Measurements from ENCODE around the gene CRTC2. TPM values are rescaled to one million over a fixed set of nuclear protein-coding genes. Genes with fewer than 3 reads are reported as not detected.
"Not testable (repeated sequence)": the region's sequence is repeated elsewhere in the genome, so short reads cannot be mapped to it uniquely, and the experiment has no call there.

CRTC2 gene
- polyA plus RNA-seq, 2 donors = 17.0 to 36.8 TPM

- peaks cover 0 to 2% of the 10 kb centered on the region in 2 donors for H3K36me3 ChIP-seq (ENCODE audit: control insufficient read depth in 2 of 2, insufficient read depth in 2 of 2, low read length in 1 of 2)
- H3K27me3 ChIP-seq (ENCODE audit: control insufficient read depth in 1 of 2, insufficient read depth in 2 of 2, low read length in 2 of 2) = no peaks in the 10 kb centered on the region
- H3K4me1 ChIP-seq (ENCODE audit: control insufficient read depth in 2 of 2, insufficient read depth in 2 of 2, low read length in 1 of 2) = no peaks in the 10 kb centered on the region
- peak overlapping the region in 1 of 2 donors; percentile 13 for H3K27ac ChIP-seq (ENCODE audit: low read depth in 2 of 2, low read length in 1 of 2)
- H3K4me3 ChIP-seq (ENCODE audit: low read depth in 1 of 2, low read length in 2 of 2) = no peak overlapping the region
- H3K9me3 ChIP-seq (ENCODE audit: control insufficient read depth in 2 of 2, insufficient read depth in 1 of 2, low read depth in 1 of 2, low read length in 1 of 2) = no peaks in the 10 kb centered on the region
- WGBS, 2 donors = 89 to 92% methylated on average over 8 of the region's 8 CpGs
These were observed 29.2 kb upstream of the CRTC2 start for GRCh38 chr1:153987621-153988020.

- Histone ChIP-seq H3K27ac (ENCODE audit: low read depth in 2 of 2, low read length in 1 of 2) (peak within 1 kb of the TSS; percentile 90 to 92), H3K27me3 (ENCODE audit: control insufficient read depth in 1 of 2, insufficient read depth in 2 of 2, low read length in 2 of 2) (no peaks in the 10 kb centered on the region), H3K4me3 (ENCODE audit: low read depth in 1 of 2, low read length in 2 of 2) (peak within 1 kb of the TSS; percentile 56 to 67), H3K9me3 (ENCODE audit: control insufficient read depth in 2 of 2, insufficient read depth in 1 of 2, low read depth in 1 of 2, low read length in 1 of 2) (no peaks in the 10 kb centered on the region), H3K36me3 (ENCODE audit: control insufficient read depth in 2 of 2, insufficient read depth in 2 of 2, low read length in 1 of 2) (peaks cover 0 to 5% of the 10 kb centered on the region in 2 donors), H3K4me1 (ENCODE audit: control insufficient read depth in 2 of 2, insufficient read depth in 2 of 2, low read length in 1 of 2) (no peaks in the 10 kb centered on the region)
- WGBS, 2 donors = 2 to 4% methylated on average over 21 to 32 of the region's 32 CpGs
These were observed 27.7 kb upstream of the CRTC2 start, which contains the start of gene RAB13 for GRCh38 chr1:153985941-153986761. Gene RAB13, minus strand, starts transcription at chr1:153986339. Its CDS starts 103 bp downstream, at chr1:153986236.

GRCh38 chr1:153985341-153985912, 27.0 kb upstream of the CRTC2 start:
- H3K36me3 ChIP-seq (ENCODE audit: control insufficient read depth in 2 of 2, insufficient read depth in 2 of 2, low read length in 1 of 2) = peaks cover 0 to 5% of the 10 kb centered on the region in 2 donors
- 12 to 13% methylated on average over 7 of the region's 7 CpGs for WGBS, 2 donors
- no peaks in the 10 kb centered on the region for H3K9me3 ChIP-seq (ENCODE audit: control insufficient read depth in 2 of 2, insufficient read depth in 1 of 2, low read depth in 1 of 2, low read length in 1 of 2)
- no peaks in the 10 kb centered on the region for H3K4me1 ChIP-seq (ENCODE audit: control insufficient read depth in 2 of 2, insufficient read depth in 2 of 2, low read length in 1 of 2)
- peak overlapping the region; percentile 90 to 91 for H3K27ac ChIP-seq (ENCODE audit: low read depth in 2 of 2, low read length in 1 of 2)
- no peaks in the 10 kb centered on the region for H3K27me3 ChIP-seq (ENCODE audit: control insufficient read depth in 1 of 2, insufficient read depth in 2 of 2, low read length in 2 of 2)
- H3K4me3 ChIP-seq (ENCODE audit: low read depth in 1 of 2, low read length in 2 of 2) = peak overlapping the region; percentile 56 to 67

GRCh38 chr1:153984123-153984894, 25.9 kb upstream of the CRTC2 start:
- Histone ChIP-seq H3K4me1 (ENCODE audit: control insufficient read depth in 2 of 2, insufficient read depth in 2 of 2, low read length in 1 of 2) (no peaks in the 10 kb centered on the region), H3K27ac (ENCODE audit: low read depth in 2 of 2, low read length in 1 of 2) (no peak overlapping the region), H3K9me3 (ENCODE audit: control insufficient read depth in 2 of 2, insufficient read depth in 1 of 2, low read depth in 1 of 2, low read length in 1 of 2) (no peaks in the 10 kb centered on the region), H3K36me3 (ENCODE audit: control insufficient read depth in 2 of 2, insufficient read depth in 2 of 2, low read length in 1 of 2) (peaks cover 0 to 5% of the 10 kb centered on the region in 2 donors), H3K4me3 (ENCODE audit: low read depth in 1 of 2, low read length in 2 of 2) (no peak overlapping the region), H3K27me3 (ENCODE audit: control insufficient read depth in 1 of 2, insufficient read depth in 2 of 2, low read length in 2 of 2) (no peaks in the 10 kb centered on the region)
- WGBS, 2 donors = 67 to 72% methylated on average over 6 of the region's 6 CpGs

GRCh38 chr1:153981735-153982134, 23.3 kb upstream of the CRTC2 start:
- not testable (repeated sequence) for H3K36me3 ChIP-seq (ENCODE audit: control insufficient read depth in 2 of 2, insufficient read depth in 2 of 2, low read length in 1 of 2); H3K4me1 ChIP-seq (ENCODE audit: control insufficient read depth in 2 of 2, insufficient read depth in 2 of 2, low read length in 1 of 2); H3K4me3 ChIP-seq (ENCODE audit: low read depth in 1 of 2, low read length in 2 of 2); H3K27me3 ChIP-seq (ENCODE audit: control insufficient read depth in 1 of 2, insufficient read depth in 2 of 2, low read length in 2 of 2); H3K9me3 ChIP-seq (ENCODE audit: control insufficient read depth in 2 of 2, insufficient read depth in 1 of 2, low read depth in 1 of 2, low read length in 1 of 2); H3K27ac ChIP-seq (ENCODE audit: low read depth in 2 of 2, low read length in 1 of 2)
- WGBS, 2 donors = 84 to 85% methylated on average over 2 of the region's 2 CpGs

GRCh38 chr1:153979091-153979490, 20.7 kb upstream of the CRTC2 start:
- peaks cover 0 to 10% of the 10 kb centered on the region in 2 donors for H3K36me3 ChIP-seq (ENCODE audit: control insufficient read depth in 2 of 2, insufficient read depth in 2 of 2, low read length in 1 of 2)
- WGBS, 2 donors = 91% methylated on average over 12 of the region's 12 CpGs
- not testable (repeated sequence) for H3K4me1 ChIP-seq (ENCODE audit: control insufficient read depth in 2 of 2, insufficient read depth in 2 of 2, low read length in 1 of 2); H3K27me3 ChIP-seq (ENCODE audit: control insufficient read depth in 1 of 2, insufficient read depth in 2 of 2, low read length in 2 of 2); H3K27ac ChIP-seq (ENCODE audit: low read depth in 2 of 2, low read length in 1 of 2); H3K9me3 ChIP-seq (ENCODE audit: control insufficient read depth in 2 of 2, insufficient read depth in 1 of 2, low read depth in 1 of 2, low read length in 1 of 2); H3K4me3 ChIP-seq (ENCODE audit: low read depth in 1 of 2, low read length in 2 of 2)

- H3K9me3 ChIP-seq (ENCODE audit: control insufficient read depth in 2 of 2, insufficient read depth in 1 of 2, low read depth in 1 of 2, low read length in 1 of 2) = no peaks in the 10 kb centered on the region
- H3K36me3 ChIP-seq (ENCODE audit: control insufficient read depth in 2 of 2, insufficient read depth in 2 of 2, low read length in 1 of 2) = peaks cover 6 to 17% of the 10 kb centered on the region in 2 donors
- peak overlapping the region in 1 of 2 donors; percentile 79 for H3K27ac ChIP-seq (ENCODE audit: low read depth in 2 of 2, low read length in 1 of 2)
- 57 to 60% methylated on average over 9 of the region's 9 CpGs for WGBS, 2 donors
- no peaks in the 10 kb centered on the region for H3K4me1 ChIP-seq (ENCODE audit: control insufficient read depth in 2 of 2, insufficient read depth in 2 of 2, low read length in 1 of 2)
- H3K4me3 ChIP-seq (ENCODE audit: low read depth in 1 of 2, low read length in 2 of 2) = peak overlapping the region in 1 of 2 donors; percentile 85
- H3K27me3 ChIP-seq (ENCODE audit: control insufficient read depth in 1 of 2, insufficient read depth in 2 of 2, low read length in 2 of 2) = no peaks in the 10 kb centered on the region
These were observed 20.0 kb upstream of the CRTC2 start for GRCh38 chr1:153978274-153978909.

GRCh38 chr1:153977250-153978240, 19.1 kb upstream of the CRTC2 start, which contains the start of gene JTB:
Gene JTB, minus strand, starts transcription at chr1:153977674. Its CDS starts 422 bp downstream, at chr1:153977252.
- Histone ChIP-seq H3K4me1 (ENCODE audit: control insufficient read depth in 2 of 2, insufficient read depth in 2 of 2, low read length in 1 of 2) (no peaks in the 10 kb centered on the region), H3K4me3 (ENCODE audit: low read depth in 1 of 2, low read length in 2 of 2) (peak within 1 kb of the TSS; percentile 85 to 97), H3K9me3 (ENCODE audit: control insufficient read depth in 2 of 2, insufficient read depth in 1 of 2, low read depth in 1 of 2, low read length in 1 of 2) (no peaks in the 10 kb centered on the region), H3K27ac (ENCODE audit: low read depth in 2 of 2, low read length in 1 of 2) (peak within 1 kb of the TSS; percentile 79 to 94), H3K36me3 (ENCODE audit: control insufficient read depth in 2 of 2, insufficient read depth in 2 of 2, low read length in 1 of 2) (peaks cover 6 to 18% of the 10 kb centered on the region in 2 donors), H3K27me3 (ENCODE audit: control insufficient read depth in 1 of 2, insufficient read depth in 2 of 2, low read length in 2 of 2) (no peaks in the 10 kb centered on the region)
- 0 to 1% methylated on average over 67 to 75 of the region's 75 CpGs for WGBS, 2 donors
